Adrenal gland (tissue), 5 donors: ENCODE measurements around the gene ADARB2.

Experiments
- POLR2A ChIP-seq, 2 donors: fragments of 450-650 bp; IDR thresholded peaks; one replicate each; pipeline ENCODE4 v1.6.1; 2017; ENCODE audit warnings: antibody characterized with exemption in 2 of 2, mild to moderate bottlenecking in 2 of 2, moderate library complexity in 1 of 2
- TF ChIP-seq, protein P1 (sequence below), 6 experiments: fragments of 450-650 bp in 4 of 6; fragments of 200-600 bp in 2 of 6; sonication (generic) in 1 of 6; IDR thresholded peaks; 1 replicate in 5 of 6; 2 replicates in 1 of 6; pipeline versions ENCODE4 v1.5.1 to v1.8.0; 2016 to 2021; ENCODE audit warnings: antibody characterized with exemption in 6 of 6, mild to moderate bottlenecking in 2 of 6, moderate library complexity in 1 of 6
- donor health status: DM: no; HTN: no; CAD: no.

DNA sequence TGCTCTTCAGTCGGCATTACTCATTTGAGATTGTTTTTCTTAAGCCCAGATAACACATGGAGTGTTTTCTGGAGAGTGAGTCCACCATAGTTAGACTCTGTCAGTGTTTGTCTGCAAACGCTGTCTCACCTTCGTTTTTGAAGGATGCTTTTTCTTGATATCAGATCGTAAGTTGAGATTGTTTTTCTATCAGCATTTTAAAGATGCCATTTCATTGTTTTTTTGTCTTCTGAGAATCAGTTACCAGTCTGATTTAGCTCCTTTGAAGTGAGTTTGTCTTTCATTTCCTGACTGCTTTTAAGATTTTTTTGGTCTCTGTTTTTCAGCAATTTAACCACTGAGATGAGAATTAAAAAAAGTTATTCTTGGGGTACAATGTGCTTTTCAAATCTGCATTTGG is 543.8 kb downstream of the ADARB2 start:
- TF ChIP-seq, protein P1, sequence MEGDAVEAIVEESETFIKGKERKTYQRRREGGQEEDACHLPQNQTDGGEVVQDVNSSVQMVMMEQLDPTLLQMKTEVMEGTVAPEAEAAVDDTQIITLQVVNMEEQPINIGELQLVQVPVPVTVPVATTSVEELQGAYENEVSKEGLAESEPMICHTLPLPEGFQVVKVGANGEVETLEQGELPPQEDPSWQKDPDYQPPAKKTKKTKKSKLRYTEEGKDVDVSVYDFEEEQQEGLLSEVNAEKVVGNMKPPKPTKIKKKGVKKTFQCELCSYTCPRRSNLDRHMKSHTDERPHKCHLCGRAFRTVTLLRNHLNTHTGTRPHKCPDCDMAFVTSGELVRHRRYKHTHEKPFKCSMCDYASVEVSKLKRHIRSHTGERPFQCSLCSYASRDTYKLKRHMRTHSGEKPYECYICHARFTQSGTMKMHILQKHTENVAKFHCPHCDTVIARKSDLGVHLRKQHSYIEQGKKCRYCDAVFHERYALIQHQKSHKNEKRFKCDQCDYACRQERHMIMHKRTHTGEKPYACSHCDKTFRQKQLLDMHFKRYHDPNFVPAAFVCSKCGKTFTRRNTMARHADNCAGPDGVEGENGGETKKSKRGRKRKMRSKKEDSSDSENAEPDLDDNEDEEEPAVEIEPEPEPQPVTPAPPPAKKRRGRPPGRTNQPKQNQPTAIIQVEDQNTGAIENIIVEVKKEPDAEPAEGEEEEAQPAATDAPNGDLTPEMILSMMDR (IDR thresholded peaks at IDR 0.05), result no peak
- TF ChIP-seq POLR2A (IDR thresholded peaks at IDR 0.05), result no peak
